ENCODE measurements around the gene CPN1.
"Not testable (repeated sequence)": the region's sequence is repeated elsewhere in the genome, so short reads cannot be mapped to it uniquely, and the experiment has no call there.

CPN1 gene

GRCh38 chr10:100024748-100025147 lies 56.9 kb downstream of the CPN1 start:
- no peak for DNase-seq (ENCODE audit: low read depth in 2 of 3, low spot score in 1 of 3)

DNA sequence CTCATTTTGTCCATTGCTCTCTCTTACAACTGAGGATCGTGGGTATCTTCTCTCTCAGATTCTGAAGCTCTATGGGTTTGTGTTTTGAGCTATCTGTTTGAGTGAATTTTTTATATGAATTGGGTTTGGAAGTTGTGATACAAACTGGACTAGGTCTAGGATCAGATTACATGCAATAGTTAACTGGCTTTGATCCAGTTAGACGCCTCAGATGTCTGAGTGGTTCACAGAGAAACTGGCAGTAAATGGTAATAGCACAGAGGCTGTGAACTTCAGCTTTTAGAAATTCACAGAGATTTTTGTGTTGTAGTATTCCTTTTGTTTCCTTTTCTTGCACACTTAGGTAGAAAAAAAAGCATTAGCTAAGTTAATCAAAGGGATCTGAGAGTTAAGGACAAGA lies 59.3 kb downstream of the CPN1 start:
- no peak for DNase-seq (ENCODE audit: low read depth in 2 of 3, low spot score in 1 of 3)

DNA sequence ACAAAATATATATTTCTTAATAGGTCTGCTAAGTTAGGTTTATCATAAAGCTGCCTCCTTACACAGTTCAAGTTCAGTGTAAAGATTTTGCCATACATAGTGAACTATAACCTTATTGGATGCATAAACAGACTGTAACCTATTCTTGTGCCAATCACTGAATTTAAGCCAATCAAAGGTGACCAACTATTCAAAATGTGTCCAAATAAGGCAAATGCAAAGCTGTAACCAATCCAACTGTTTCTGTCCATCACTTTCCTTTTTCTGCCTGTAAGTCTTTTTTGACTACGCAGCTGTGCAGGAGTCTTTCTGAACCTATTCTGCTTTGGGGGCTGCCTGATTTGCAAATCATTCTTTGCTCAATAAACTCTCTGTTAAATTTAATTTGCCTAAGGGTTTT lies 60.3 kb downstream of the CPN1 start:
- DNase-seq (ENCODE audit: low read depth in 2 of 3, low spot score in 1 of 3): no peak

DNA sequence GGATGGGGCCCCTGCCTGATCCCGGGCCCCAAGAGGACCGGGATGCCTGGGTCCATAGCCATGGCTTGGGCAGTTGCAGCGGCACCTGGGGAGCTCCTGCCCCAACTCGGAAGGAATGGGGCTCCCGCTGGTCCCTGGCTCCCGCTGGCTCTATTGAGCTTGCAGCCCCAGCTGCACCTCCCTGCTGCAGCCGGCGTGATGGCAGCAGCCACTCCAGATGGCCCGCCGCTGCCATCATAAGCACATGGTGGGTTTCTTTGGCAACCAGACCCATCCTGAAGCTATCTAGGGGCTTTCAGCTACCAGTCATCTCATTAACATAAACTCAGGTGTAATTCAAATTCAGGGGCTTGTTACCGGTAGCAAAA lies 60.8 kb downstream of the CPN1 start:
- DNase-seq (ENCODE audit: low read depth in 2 of 3, low spot score in 1 of 3): no peak

GRCh38 chr10:100020142-100020885 lies 61.4 kb downstream of the CPN1 start:
- no peak for DNase-seq (ENCODE audit: low read depth in 2 of 3, low spot score in 1 of 3)

GRCh38 chr10:100019787-100020141 lies 61.9 kb downstream of the CPN1 start:
- no peak for DNase-seq (ENCODE audit: low read depth in 2 of 3, low spot score in 1 of 3)

DNA sequence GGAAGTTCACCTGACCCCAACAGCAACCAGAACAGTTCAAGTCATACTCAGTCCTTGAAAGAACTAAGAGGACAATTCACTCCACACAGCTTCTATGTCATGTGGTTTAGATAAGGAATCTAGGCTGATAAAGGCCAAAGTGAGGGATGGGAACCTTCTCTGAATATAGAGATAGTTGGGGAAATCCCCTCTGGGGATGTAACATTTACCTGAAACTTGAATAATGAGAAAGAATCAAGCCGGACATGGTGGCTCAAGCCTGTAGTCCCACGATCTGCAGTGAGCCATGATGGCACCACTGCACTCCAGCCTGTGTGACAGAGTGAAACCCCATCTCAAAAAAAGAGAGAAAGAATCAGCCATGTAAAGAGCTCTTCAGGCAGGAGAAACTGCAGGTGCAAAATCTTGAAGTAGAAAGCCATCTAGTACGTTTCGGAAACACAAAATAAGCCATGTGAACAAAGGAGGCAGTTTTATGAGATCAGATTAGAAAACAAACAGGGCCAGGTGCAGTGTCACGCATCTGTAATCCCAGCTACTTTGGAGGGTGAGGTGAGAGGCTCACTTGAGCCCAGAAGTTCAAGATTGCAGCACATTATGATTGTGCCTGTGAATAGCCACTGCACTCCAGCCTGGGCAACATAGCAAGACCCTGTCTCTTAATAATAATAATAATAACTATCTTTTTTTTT lies 67.5 kb downstream of the CPN1 start:
- no peak for DNase-seq (ENCODE audit: low read depth in 2 of 3, low spot score in 1 of 3)

DNA sequence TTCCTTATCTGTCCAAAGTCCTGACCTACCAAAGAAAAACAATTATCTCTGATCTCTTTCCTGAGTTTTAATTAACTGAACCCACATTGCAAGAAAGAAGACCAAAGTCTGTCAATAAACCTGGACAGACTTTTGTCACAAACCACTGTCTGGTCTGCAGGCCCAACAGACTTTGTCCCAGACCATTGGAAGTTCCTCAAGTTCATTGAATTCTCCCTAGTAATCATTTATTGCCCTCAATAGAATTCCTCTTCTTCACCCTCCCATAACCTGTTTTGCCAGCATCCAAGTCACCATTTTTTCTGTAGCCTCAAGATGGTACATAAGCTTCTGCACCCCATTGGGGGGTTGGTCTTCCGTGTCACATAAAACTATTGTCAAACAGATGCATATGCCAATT lies 68.0 kb downstream of the CPN1 start:
- no peak for DNase-seq (ENCODE audit: low read depth in 2 of 3, low spot score in 1 of 3)

DNA sequence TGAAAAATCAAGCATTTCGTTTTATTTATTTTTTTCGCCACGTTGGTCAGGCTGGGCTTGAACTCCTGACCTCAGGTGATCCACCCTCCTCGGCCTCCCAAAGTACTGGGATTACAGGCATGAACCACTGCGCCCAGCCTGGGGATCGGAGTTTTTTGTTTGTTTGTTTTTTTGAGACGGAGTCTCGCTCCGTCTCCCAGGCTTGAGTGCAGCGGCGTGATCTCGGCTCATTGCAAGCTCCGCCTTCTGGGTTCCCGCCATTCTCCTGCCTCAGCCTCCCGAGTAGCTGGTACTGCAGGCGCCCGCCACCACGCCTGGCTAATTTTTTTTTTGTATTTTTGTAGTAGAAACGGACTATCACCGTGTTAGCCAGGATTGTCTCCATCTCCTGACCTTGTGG lies 69.8 kb downstream of the CPN1 start:
- DNase-seq (ENCODE audit: low read depth in 2 of 3, low spot score in 1 of 3): not testable (repeated sequence)

DNA sequence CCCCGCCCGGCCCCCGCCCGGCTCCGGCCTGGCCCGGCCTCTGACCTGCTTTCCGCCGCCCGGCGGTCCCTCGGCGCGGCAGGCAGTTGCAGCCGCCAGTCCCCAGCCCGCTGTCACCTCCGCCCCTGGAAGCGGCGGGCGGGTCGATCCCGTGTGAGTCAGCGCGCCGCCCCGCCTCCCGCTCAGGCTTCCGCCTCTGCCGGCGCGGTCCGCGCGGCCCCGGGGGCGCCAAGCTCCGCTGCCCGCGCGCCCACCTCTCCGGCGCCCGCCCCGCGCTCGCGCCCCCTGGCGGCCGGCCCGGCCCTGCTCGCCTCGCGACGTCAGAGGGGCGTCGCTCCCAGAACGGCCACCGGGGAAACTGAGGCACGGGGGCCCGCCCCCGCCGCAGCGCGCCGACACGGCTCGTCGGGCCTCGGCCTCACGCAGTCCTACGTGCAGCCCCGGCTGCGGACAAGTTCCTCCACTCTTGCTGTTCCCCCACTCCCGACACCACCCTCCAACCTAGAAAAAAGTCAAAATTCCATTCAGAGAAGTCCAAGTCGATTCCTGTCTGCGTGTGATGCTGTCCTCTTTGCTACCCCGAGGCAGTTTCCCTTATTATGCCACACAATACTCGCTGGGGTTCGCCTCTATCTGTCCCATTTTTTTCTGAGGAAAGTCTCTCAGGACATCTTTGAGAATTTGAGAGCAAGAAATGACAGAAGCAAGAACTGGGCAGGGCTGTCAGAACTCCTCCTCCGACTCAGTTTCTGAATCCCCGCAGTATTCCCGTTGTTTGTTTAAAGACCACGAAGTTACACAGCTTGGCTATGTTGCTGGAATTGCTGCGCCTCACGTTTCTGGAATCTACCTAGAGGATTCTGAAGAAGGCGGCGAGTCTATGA lies 71.6 kb downstream of the CPN1 start, which contains the start of gene DNMBP:
Gene DNMBP (minus strand): TSS at position 155 of the 884 bp plus-strand sequence. CDS start 37,823 bp downstream, outside the sequence.
- peak; percentile 51 to 79 (median 56) for DNase-seq (ENCODE audit: low read depth in 2 of 3, low spot score in 1 of 3)

DNA sequence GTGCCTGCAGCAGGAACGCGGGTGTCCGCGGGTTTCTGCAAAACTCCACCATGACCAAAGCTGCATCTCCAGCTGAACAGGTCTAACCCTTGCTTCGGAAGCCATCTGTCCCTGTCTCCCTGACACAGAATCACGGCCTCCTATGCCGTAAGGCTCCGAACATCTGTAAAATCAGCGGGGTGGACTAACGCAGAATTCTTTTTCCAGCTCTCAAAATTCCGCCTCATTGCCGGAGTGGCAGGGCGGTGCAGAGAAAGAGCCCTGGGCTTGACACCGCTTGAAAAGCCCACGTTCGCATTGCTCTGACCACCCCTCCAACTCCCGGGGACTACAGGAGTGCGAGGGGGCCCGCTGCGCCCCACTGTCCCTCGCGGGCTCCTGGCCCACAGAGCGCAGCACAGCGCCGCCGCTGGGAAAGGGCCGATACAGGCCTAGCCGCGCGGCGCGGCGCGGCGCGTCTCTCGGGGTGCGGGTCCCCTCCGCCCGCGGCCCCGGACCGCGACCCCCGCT lies 72.3 kb downstream of the CPN1 start:
- peak in 1 of 3 donors; percentile 9 for DNase-seq (ENCODE audit: low read depth in 2 of 3, low spot score in 1 of 3)

DNA sequence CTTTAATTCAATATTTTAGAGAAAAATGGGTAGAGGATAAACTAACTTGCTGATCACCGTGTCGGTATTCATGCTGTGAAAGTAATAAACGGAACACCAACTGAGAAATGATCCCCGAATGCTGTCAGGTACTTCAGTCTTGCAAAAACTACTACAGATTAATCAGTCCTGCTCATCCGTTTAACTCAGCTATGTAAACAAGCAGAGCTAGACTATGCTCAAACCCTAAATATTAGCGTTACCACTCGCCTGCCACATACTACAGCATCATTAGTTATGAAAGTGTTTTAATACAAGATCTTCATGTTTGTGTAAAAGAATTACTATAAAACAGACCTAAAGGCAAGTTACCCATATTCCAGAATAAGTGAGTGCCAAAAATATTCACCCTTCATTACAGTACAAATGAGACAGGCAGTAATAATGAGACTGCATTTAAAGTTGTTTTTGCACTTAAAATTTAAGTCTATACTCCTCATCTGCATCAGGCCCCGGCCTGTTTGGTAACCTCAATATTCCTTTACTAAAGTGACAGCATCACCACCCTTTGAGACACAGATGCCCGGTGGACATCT lies 72.9 kb downstream of the CPN1 start:
- DNase-seq (ENCODE audit: low read depth in 2 of 3, low spot score in 1 of 3): no peak

- no peak for DNase-seq (ENCODE audit: low read depth in 2 of 3, low spot score in 1 of 3)
Measured at GRCh38 chr10:100008142-100008522, 73.5 kb downstream of the CPN1 start.

DNA sequence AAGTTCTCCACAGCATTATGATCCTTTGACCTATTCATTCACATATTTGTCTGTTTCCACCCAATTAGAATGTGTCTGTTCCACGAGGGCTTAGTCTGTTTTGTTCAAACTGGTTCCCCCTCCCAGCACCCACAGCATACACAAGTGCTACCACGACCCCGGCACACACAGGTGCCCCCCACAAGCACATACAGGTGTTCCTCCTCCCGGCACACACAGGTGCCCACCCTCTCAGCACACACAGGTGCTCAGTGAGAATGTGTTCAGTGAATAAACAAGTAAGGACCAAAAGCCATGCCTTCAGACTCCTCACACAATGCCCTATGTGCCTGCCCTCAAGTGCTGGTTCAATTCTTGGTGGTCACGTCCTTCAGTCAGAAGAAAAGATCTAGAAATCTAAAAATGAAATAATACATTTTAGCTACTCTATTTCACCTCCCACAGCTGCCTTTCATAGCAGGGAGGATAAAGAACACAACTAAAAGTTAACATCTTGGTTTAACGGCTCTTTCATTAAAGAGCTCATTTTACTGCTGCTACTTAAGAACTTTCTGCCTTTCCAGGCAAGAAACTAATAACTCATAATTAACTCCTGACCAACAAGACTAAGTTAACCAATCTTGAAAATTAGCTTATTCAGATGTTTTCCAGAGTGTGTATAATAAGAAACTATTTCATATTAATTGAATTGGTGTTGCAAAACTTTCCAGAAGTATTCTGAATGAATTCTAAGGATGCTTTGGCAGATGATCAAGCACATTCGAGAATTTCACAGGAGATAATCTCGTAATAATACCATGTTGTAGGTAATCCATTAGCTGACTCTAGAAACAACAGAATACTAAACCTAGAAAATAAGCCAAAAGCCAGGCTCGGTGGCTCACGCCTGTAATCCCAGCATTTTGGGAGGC lies 74.2 kb downstream of the CPN1 start:
- DNase-seq (ENCODE audit: low read depth in 2 of 3, low spot score in 1 of 3): no peak

DNA sequence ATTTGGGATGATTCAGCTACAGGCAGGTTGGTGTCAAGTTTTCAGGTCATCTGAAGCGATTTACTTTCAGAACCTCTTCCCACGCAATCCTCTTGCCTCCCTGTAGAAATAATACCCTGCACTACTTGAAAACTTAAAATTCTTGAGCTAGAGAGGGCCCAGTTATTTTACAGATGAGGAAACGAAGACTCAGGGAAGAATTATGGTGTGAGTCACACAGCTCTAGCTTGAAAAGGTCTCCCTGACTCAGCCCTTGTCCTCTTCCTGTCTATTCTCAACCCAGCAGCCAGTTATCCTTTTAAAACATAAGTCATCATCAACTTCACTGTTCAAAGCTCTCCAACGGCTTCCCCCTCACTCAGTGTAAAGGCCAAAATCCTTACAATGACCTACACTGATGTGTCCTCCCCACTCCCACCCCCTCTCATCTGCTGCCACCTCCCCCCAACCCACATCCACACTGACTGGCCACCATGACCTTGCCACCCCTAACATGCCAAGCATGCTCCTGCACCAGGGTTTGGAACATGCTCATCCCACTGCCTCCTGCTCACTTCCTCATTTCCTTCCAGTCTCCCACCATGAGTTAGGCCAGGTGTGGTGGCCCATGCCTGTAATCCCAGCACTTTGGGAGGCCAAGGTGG lies 75.3 kb downstream of the CPN1 start:
- peak in 1 of 3 donors; percentile 3 for DNase-seq (ENCODE audit: low read depth in 2 of 3, low spot score in 1 of 3)

- DNase-seq (ENCODE audit: low read depth in 2 of 3, low spot score in 1 of 3): no peak
Measured at GRCh38 chr10:100004805-100005510, 76.7 kb downstream of the CPN1 start.

DNA sequence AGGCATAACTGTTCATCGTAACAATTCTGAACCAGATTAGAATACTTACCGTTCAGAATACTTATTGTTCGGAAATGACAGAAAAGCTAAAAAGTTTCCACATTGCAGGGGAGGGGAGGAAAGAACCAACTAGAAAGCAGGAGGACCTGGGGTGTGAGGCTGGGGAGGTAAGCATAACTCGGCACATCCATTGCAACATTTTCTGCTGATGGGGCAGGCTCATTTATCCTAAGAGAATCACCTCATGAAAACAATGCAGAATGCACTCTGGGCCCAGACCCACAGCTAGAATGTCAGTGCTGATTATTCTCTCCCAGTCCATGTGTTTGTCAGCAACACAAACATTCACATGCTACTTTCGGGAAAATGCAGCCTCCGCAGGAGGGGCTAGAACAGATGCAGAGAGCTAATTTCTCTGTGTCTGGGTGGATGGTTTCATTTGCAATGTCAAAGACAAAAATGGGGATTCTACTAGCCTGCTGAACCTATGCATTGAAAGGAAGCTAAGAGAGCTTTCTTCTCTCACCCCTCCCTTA lies 81.5 kb downstream of the CPN1 start:
- no peak for DNase-seq (ENCODE audit: low read depth in 2 of 3, low spot score in 1 of 3)

DNA sequence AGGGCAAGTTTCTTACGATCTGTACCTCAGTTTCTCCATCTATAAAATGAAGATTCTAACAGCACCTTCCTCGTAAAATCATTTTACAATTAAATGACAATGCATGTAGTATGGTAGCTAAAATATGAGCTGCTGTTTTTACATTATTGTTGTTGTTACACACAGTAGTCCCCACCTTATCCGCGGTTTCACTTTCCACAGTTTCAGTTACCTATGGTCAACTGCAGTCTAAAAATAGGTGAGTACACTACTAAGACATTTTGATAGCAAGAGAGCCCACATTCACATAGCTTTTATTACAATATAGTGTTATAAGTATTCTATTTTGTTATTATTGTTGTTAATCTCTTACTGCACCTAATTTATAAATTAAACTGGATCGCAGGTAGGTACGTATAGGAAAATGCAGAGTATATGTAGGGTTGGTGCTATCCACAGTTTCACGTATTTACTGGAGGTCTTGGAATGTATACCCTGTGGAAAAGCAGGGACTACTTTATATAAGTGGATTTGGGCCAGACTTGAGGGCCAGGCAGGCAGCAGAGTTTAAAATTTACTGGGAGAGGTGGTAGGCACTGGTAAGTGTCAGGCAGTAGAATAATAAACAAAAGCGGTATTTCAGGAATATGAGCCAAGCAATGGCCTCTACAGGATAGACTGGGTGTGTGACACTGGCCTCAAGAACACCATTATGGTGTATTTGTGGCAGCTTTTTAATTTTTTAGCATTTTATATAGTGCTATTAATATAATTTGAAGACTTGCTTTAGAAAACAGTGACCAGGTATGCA lies 82.2 kb downstream of the CPN1 start:
- no peak for DNase-seq (ENCODE audit: low read depth in 2 of 3, low spot score in 1 of 3)

Measured in stimulated activated CD4-positive, alpha-beta T cell treated with anti-CD3 and anti-CD28 coated beads, Interleukin-12 subunit alpha, Interleukin-12 subunit beta, amount 100 ng/mL, for 48 hours (primary cell).